Measurements from ENCODE around the gene DLG2. TPM values are rescaled to one million over a fixed set of nuclear protein-coding genes. Genes with fewer than 3 reads are reported as not detected.

The DLG2 gene
- total and polyA plus RNA-seq, 2 of the 4 experiments (the other 2 are of a cell fraction), result 0.31 to 0.36 TPM

GRCh38 chr11:83574519-83574918, 2052.6 kb downstream of the DLG2 start:
- Histone ChIP-seq H3K27me3 (ENCODE audit: control insufficient read depth, insufficient read depth, low read length) (no peaks in the 10 kb centered on the region), H4K20me1 (ENCODE audit: insufficient read depth, low read length) (no peaks in the 10 kb centered on the region), H2AK5ac (ENCODE audit: low read depth, low read length) (no peak overlapping the region), H2BK20ac (ENCODE audit: low read depth, low read length) (peak overlapping the region; percentile 72), H3K9me3 (ENCODE audit: control insufficient read depth, insufficient read depth, low read length) (no peaks in the 10 kb centered on the region), H2AK9ac (replicated peaks; ENCODE audit: low read depth, low read length, poor library complexity) (no peak overlapping the region), H2BK5ac (ENCODE audit: low read depth, low read length, poor library complexity, severe bottlenecking) (no peak overlapping the region), H3K4ac (ENCODE audit: low read depth, low read length) (peak overlapping the region; percentile 17; the same call in 1 of the 2 replicates), H3K18ac (ENCODE audit: low read depth, low read length) (no peak overlapping the region), H2BK120ac (ENCODE audit: low read depth, low read length) (peak overlapping the region; percentile 53), H3K4me2 (ENCODE audit: low read depth, low read length) (no peak overlapping the region), H3K14ac (replicated peaks; ENCODE audit: low read depth, low read length) (no peak overlapping the region; the same call in 1 of the 2 replicates), H3K56ac (ENCODE audit: extremely low read depth, insufficient read depth, low read length) (no peak overlapping the region), H3K9ac (ENCODE audit: low read depth, low read length) (no peak overlapping the region), H3K4me3 (ENCODE audit: insufficient read depth, low read depth, low read length) (no peak overlapping the region), H2AFZ (replicated peaks; ENCODE audit: low read length, poor library complexity) (no peak overlapping the region), H3K79me1 (ENCODE audit: low read depth in 1 of 2, low read length in 2 of 2) (no peaks in the 10 kb centered on the region), H4K91ac (ENCODE audit: insufficient read depth, low read depth, low read length) (no peak overlapping the region), H4K8ac (ENCODE audit: low read depth in 2 of 2, low read length in 2 of 2) (no peak overlapping the region), H3K27ac (ENCODE audit: insufficient read depth, low read length) (no peak overlapping the region), H2BK15ac (ENCODE audit: low read depth, low read length) (no peak overlapping the region; the same call in 2 of the 3 replicates), H3K23ac (ENCODE audit: low read depth, low read length) (no peak overlapping the region), H3K4me1 (ENCODE audit: control insufficient read depth, insufficient read depth, low read length) (no peaks in the 10 kb centered on the region; the same call in 1 of the 2 replicates), H3K36me3 (ENCODE audit: control insufficient read depth, insufficient read depth, low read length) (no peaks in the 10 kb centered on the region), H3K9me1 (ENCODE audit: insufficient read depth, low read length) (peaks cover 3% of the 10 kb centered on the region; the same call in 1 of the 2 replicates), H4K5ac (ENCODE audit: low read depth, low read length) (no peak overlapping the region)
- dilution Hi-C loops (cut with HindIII; ENCODE audit: low sequenced_read_pairs, unreplicated experiment) (no loop called here), intact Hi-C loops (cut with micrococcal nuclease) (loop anchor here (10.0 kb wide), 1 partner anchor 290 kb away; the partner anchor contains the start of gene CCDC90B), in situ Hi-C loops (cut with MboI; ENCODE audit: low sequenced_read_pairs) (no loop called here)
- CTCF ChIA-PET, result interaction anchor here (0.6 kb wide), 1 partner anchor 69 kb away, joined by 4 read pairs; no protein-coding TSS in a partner anchor
- 20% methylated on average over 1 of the region's 2 CpGs; no CpG with 5 or more reads in 1 of the 2 experiments for WGBS, 2 experiments (ENCODE audit: extremely low coverage in 2 of 2, insufficient read length in 1 of 2)
- TF ChIP-seq MAZ (IDR thresholded peaks at IDR 0.05; ENCODE audit: borderline replicate concordance, low read depth, low read length), result no peak
- no peak for TF ChIP-seq POLR2A (IDR thresholded peaks at IDR 0.05; ENCODE audit: low read depth, low read length)
- TF ChIP-seq FOS (IDR thresholded peaks at IDR 0.05; ENCODE audit: low read depth, low read length), result no peak
- TF ChIP-seq ELK1 (IDR thresholded peaks at IDR 0.05; ENCODE audit: borderline replicate concordance, low read depth, low read length), result no peak
- TF ChIP-seq USF2 (IDR thresholded peaks at IDR 0.05; ENCODE audit: low read depth, low read length), result no peak
- no peak for TF ChIP-seq CHD1 (IDR thresholded peaks at IDR 0.05; ENCODE audit: low read depth, low read length)
- TF ChIP-seq RAD21 (IDR thresholded peaks at IDR 0.05; ENCODE audit: low read length), result no peak
- no peak for TF ChIP-seq RCOR1 (IDR thresholded peaks at IDR 0.05; ENCODE audit: insufficient replicate concordance, low read length)
- TF ChIP-seq BHLHE40 (IDR thresholded peaks at IDR 0.05; ENCODE audit: low read depth, low read length), result no peak
- BruUV-seq (replicated peaks), result no TSS peak
- DNase-seq, result peak; percentile 58
- POLR2A ChIA-PET (ENCODE audit: unreplicated experiment), result no interaction called here
- peak; percentile 85 for ATAC-seq (ENCODE audit: low read depth)

All from IMR-90 (cell line).